GM18502 (cell line): ENCODE measurements around the gene SNW1.

Experiments used
- ATAC-seq: cut with Tn5 transposase; IDR thresholded peaks from one replicate; pipeline ENCODE4 v1.9.1; 2021; ENCODE audit warnings: mild to moderate bottlenecking; ENCODE audit not compliant: unreplicated experiment, poor library complexity

The SNW1 gene

DNA sequence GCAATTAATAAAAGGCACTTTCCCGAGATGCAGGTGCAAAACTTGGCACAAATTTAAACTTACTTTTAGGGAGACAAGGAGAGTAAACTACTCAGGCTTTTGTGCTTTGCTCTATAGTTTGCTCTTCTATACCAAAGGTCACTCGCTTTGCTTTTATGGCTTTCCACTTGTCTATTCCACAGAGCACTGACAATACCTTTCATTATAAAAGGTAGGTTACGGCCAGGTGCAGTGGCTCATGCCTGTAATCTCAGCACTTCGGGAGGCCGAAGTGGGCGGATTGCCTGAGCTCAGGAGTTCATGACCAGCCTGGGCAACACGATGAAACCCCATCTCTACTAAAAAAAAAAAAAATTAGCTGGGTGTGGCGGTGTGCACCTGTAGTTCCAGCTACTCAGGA is 86.0 kb downstream of the SNW1 start:
- no peak for ATAC-seq

DNA sequence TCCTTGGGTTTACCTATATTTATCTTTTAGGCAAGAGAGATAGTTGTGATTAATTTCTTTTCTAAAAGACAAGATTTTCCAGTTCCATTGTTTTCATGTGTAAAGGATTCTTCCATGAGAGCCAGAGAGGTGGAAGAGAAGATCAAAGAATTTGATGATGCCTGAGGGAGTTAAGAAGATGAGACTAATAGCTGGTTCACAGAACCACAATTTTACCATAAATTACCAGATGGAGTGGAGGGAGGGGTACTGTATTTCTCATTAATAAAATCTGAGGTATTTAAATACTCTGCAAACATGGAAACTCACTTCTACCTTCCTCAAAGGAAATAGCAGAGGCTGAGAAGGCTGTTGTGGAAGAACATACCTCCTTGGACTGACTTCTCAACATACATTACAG is 87.8 kb downstream of the SNW1 start:
- no peak for ATAC-seq
